Measurements from ENCODE around the gene SHANK1. TPM values are rescaled to one million over a fixed set of nuclear protein-coding genes. Genes with fewer than 3 reads are reported as not detected.
"Not testable (repeated sequence)": the region's sequence is repeated elsewhere in the genome, so short reads cannot be mapped to it uniquely, and the experiment has no call there.

The SHANK1 gene
- polyA plus RNA-seq, 4 donors, result under 0.01 to 1.4 (median 0.46) TPM; not detected in 1

GRCh38 chr19:50628551-50628950, 91.1 kb downstream of the SHANK1 start:
- DNase-seq (no peak), FAIRE-seq (no peak)
- WGBS, 3 donors, result 85 to 95% (median 94%) methylated on average over 7 of the region's 7 CpGs
- no peaks in the 10 kb centered on the region for H3K4me1 ChIP-seq (ENCODE audit: control insufficient read depth in 3 of 3, insufficient read depth in 2 of 3, low read depth in 1 of 3, low read length in 2 of 3)
- H3K4me3 ChIP-seq (ENCODE audit: low read depth in 1 of 3, low read length in 3 of 3), result no peak overlapping the region
- peaks cover 0 to 3% (median 1%) of the 10 kb centered on the region in 3 donors for H3K27me3 ChIP-seq (ENCODE audit: control insufficient read depth in 3 of 3, insufficient read depth in 3 of 3, low read length in 3 of 3)
- no peak overlapping the region for H3K27ac ChIP-seq (ENCODE audit: low read depth in 1 of 3, low read length in 2 of 3)
- no peaks in the 10 kb centered on the region for H3K36me3 ChIP-seq (ENCODE audit: control insufficient read depth in 3 of 3, insufficient read depth in 2 of 3, low read depth in 1 of 3, low read length in 3 of 3)
- peaks cover 0 to 2% of the 10 kb centered on the region in 2 donors for H3K9me3 ChIP-seq (ENCODE audit: control insufficient read depth in 2 of 2, insufficient read depth in 1 of 2, low read depth in 1 of 2, low read length in 1 of 2)

- FAIRE-seq, result no peak
- Histone ChIP-seq H3K27ac (ENCODE audit: low read depth in 1 of 3, low read length in 2 of 3) (no peak overlapping the region), H3K4me3 (ENCODE audit: low read depth in 1 of 3, low read length in 3 of 3) (no peak overlapping the region), H3K4me1 (ENCODE audit: control insufficient read depth in 3 of 3, insufficient read depth in 2 of 3, low read depth in 1 of 3, low read length in 2 of 3) (no peaks in the 10 kb centered on the region), H3K27me3 (ENCODE audit: control insufficient read depth in 3 of 3, insufficient read depth in 3 of 3, low read length in 3 of 3) (peaks cover 0 to 3% (median 0%) of the 10 kb centered on the region in 3 donors), H3K36me3 (ENCODE audit: control insufficient read depth in 3 of 3, insufficient read depth in 2 of 3, low read depth in 1 of 3, low read length in 3 of 3) (no peaks in the 10 kb centered on the region), H3K9me3 (ENCODE audit: control insufficient read depth in 2 of 2, insufficient read depth in 1 of 2, low read depth in 1 of 2, low read length in 1 of 2) (no peaks in the 10 kb centered on the region)
- WGBS, 3 donors, result 83 to 87% (median 84%) methylated on average over 5 of the region's 5 CpGs
- no peak for DNase-seq
Measured at GRCh38 chr19:50628146-50628545, 91.5 kb downstream of the SHANK1 start.

- no peak for FAIRE-seq
- 63 to 73% (median 69%) methylated on average over 3 to 4 of the region's 4 CpGs for WGBS, 3 donors
- no peaks in the 10 kb centered on the region for H3K9me3 ChIP-seq (ENCODE audit: control insufficient read depth in 2 of 2, insufficient read depth in 1 of 2, low read depth in 1 of 2, low read length in 1 of 2)
Measured at GRCh38 chr19:50626795-50627194, 92.8 kb downstream of the SHANK1 start.

GRCh38 chr19:50626011-50626410, 93.6 kb downstream of the SHANK1 start:
- H3K4me3 ChIP-seq (ENCODE audit: low read depth in 1 of 3, low read length in 3 of 3), result no peak overlapping the region
- H3K36me3 ChIP-seq (ENCODE audit: control insufficient read depth in 3 of 3, insufficient read depth in 2 of 3, low read depth in 1 of 3, low read length in 3 of 3), result no peaks in the 10 kb centered on the region
- H3K27ac ChIP-seq (ENCODE audit: low read depth in 1 of 3, low read length in 2 of 3), result no peak overlapping the region
- no peak for FAIRE-seq
- H3K4me1 ChIP-seq (ENCODE audit: control insufficient read depth in 3 of 3, insufficient read depth in 2 of 3, low read depth in 1 of 3, low read length in 2 of 3), result no peaks in the 10 kb centered on the region
- WGBS, 3 donors, result 70 to 71% (median 71%) methylated on average over 4 of the region's 4 CpGs
- no peak for DNase-seq
- peaks cover 0 to 3% (median 0%) of the 10 kb centered on the region in 3 donors for H3K27me3 ChIP-seq (ENCODE audit: control insufficient read depth in 3 of 3, insufficient read depth in 3 of 3, low read length in 3 of 3)
- H3K9me3 ChIP-seq (ENCODE audit: control insufficient read depth in 2 of 2, insufficient read depth in 1 of 2, low read depth in 1 of 2, low read length in 1 of 2), result no peaks in the 10 kb centered on the region

More at GRCh38 chr19:50626795-50627194, 92.8 kb downstream of the SHANK1 start:
- no peak for DNase-seq
- Histone ChIP-seq H3K27me3 (ENCODE audit: control insufficient read depth in 3 of 3, insufficient read depth in 3 of 3, low read length in 3 of 3) (peaks cover 0 to 3% (median 0%) of the 10 kb centered on the region in 3 donors), H3K4me1 (ENCODE audit: control insufficient read depth in 3 of 3, insufficient read depth in 2 of 3, low read depth in 1 of 3, low read length in 2 of 3) (no peaks in the 10 kb centered on the region), H3K27ac (ENCODE audit: low read depth in 1 of 3, low read length in 2 of 3) (no peak overlapping the region), H3K36me3 (ENCODE audit: control insufficient read depth in 3 of 3, insufficient read depth in 2 of 3, low read depth in 1 of 3, low read length in 3 of 3) (no peaks in the 10 kb centered on the region), H3K4me3 (ENCODE audit: low read depth in 1 of 3, low read length in 3 of 3) (no peak overlapping the region)

GRCh38 chr19:50624949-50625600, 94.5 kb downstream of the SHANK1 start:
- FAIRE-seq, result no peak
- DNase-seq, result no peak
- Histone ChIP-seq H3K4me1 (ENCODE audit: control insufficient read depth in 3 of 3, insufficient read depth in 2 of 3, low read depth in 1 of 3, low read length in 2 of 3) (no peaks in the 10 kb centered on the region), H3K4me3 (ENCODE audit: low read depth in 1 of 3, low read length in 3 of 3) (no peak overlapping the region), H3K36me3 (ENCODE audit: control insufficient read depth in 3 of 3, insufficient read depth in 2 of 3, low read depth in 1 of 3, low read length in 3 of 3) (no peaks in the 10 kb centered on the region), H3K27me3 (ENCODE audit: control insufficient read depth in 3 of 3, insufficient read depth in 3 of 3, low read length in 3 of 3) (peaks cover 0 to 3% (median 0%) of the 10 kb centered on the region in 3 donors), H3K9me3 (ENCODE audit: control insufficient read depth in 2 of 2, insufficient read depth in 1 of 2, low read depth in 1 of 2, low read length in 1 of 2) (no peaks in the 10 kb centered on the region), H3K27ac (ENCODE audit: low read depth in 1 of 3, low read length in 2 of 3) (no peak overlapping the region)
- 90 to 91% (median 90%) methylated on average over 41 to 44 of the region's 44 CpGs for WGBS, 3 donors

GRCh38 chr19:50620394-50620906, 99.2 kb downstream of the SHANK1 start:
- H3K9me3 ChIP-seq (ENCODE audit: control insufficient read depth in 2 of 2, insufficient read depth in 1 of 2, low read depth in 1 of 2, low read length in 1 of 2); H3K27ac ChIP-seq (ENCODE audit: low read depth in 1 of 3, low read length in 2 of 3); FAIRE-seq; H3K4me1 ChIP-seq (ENCODE audit: control insufficient read depth in 3 of 3, insufficient read depth in 2 of 3, low read depth in 1 of 3, low read length in 2 of 3); H3K36me3 ChIP-seq (ENCODE audit: control insufficient read depth in 3 of 3, insufficient read depth in 2 of 3, low read depth in 1 of 3, low read length in 3 of 3); H3K4me3 ChIP-seq (ENCODE audit: low read depth in 1 of 3, low read length in 3 of 3); DNase-seq; H3K27me3 ChIP-seq (ENCODE audit: control insufficient read depth in 3 of 3, insufficient read depth in 3 of 3, low read length in 3 of 3): not testable (repeated sequence)
- 44 to 80% (median 80%) methylated on average over 1 to 4 of the region's 5 CpGs for WGBS, 3 donors

- WGBS, 3 donors, result 73 to 80% (median 76%) methylated on average over 5 of the region's 5 CpGs
Measured at GRCh38 chr19:50619184-50619583, 100.4 kb downstream of the SHANK1 start.

GRCh38 chr19:50618379-50618778, 101.2 kb downstream of the SHANK1 start:
- not testable (repeated sequence) for FAIRE-seq; H3K27me3 ChIP-seq (ENCODE audit: control insufficient read depth in 3 of 3, insufficient read depth in 3 of 3, low read length in 3 of 3); DNase-seq; H3K27ac ChIP-seq (ENCODE audit: low read depth in 1 of 3, low read length in 2 of 3); H3K4me1 ChIP-seq (ENCODE audit: control insufficient read depth in 3 of 3, insufficient read depth in 2 of 3, low read depth in 1 of 3, low read length in 2 of 3); H3K4me3 ChIP-seq (ENCODE audit: low read depth in 1 of 3, low read length in 3 of 3); H3K36me3 ChIP-seq (ENCODE audit: control insufficient read depth in 3 of 3, insufficient read depth in 2 of 3, low read depth in 1 of 3, low read length in 3 of 3); H3K9me3 ChIP-seq (ENCODE audit: control insufficient read depth in 2 of 2, insufficient read depth in 1 of 2, low read depth in 1 of 2, low read length in 1 of 2)
- 77 to 92% (median 87%) methylated on average over 4 of the region's 5 CpGs for WGBS, 3 donors

More at GRCh38 chr19:50619184-50619583, 100.4 kb downstream of the SHANK1 start:
- H3K36me3 ChIP-seq (ENCODE audit: control insufficient read depth in 3 of 3, insufficient read depth in 2 of 3, low read depth in 1 of 3, low read length in 3 of 3); H3K27me3 ChIP-seq (ENCODE audit: control insufficient read depth in 3 of 3, insufficient read depth in 3 of 3, low read length in 3 of 3); FAIRE-seq; H3K4me1 ChIP-seq (ENCODE audit: control insufficient read depth in 3 of 3, insufficient read depth in 2 of 3, low read depth in 1 of 3, low read length in 2 of 3); H3K9me3 ChIP-seq (ENCODE audit: control insufficient read depth in 2 of 2, insufficient read depth in 1 of 2, low read depth in 1 of 2, low read length in 1 of 2); DNase-seq; H3K27ac ChIP-seq (ENCODE audit: low read depth in 1 of 3, low read length in 2 of 3); H3K4me3 ChIP-seq (ENCODE audit: low read depth in 1 of 3, low read length in 3 of 3): not testable (repeated sequence)

Data from small intestine (tissue), 7 donors.